NCI-H2171 treated with DMSO at 0.1 percent for 48 hours (cell line): ENCODE results near the gene RAD51B.
"Not testable (repeated sequence)": the region's sequence is repeated elsewhere in the genome, so short reads cannot be mapped to it uniquely, and the experiment has no call there.

Experiments
- DNase-seq: peaks from one replicate; lab custom pipeline; 2025; lab: John Stamatoyannopoulos, UW

Gene RAD51B

DNA sequence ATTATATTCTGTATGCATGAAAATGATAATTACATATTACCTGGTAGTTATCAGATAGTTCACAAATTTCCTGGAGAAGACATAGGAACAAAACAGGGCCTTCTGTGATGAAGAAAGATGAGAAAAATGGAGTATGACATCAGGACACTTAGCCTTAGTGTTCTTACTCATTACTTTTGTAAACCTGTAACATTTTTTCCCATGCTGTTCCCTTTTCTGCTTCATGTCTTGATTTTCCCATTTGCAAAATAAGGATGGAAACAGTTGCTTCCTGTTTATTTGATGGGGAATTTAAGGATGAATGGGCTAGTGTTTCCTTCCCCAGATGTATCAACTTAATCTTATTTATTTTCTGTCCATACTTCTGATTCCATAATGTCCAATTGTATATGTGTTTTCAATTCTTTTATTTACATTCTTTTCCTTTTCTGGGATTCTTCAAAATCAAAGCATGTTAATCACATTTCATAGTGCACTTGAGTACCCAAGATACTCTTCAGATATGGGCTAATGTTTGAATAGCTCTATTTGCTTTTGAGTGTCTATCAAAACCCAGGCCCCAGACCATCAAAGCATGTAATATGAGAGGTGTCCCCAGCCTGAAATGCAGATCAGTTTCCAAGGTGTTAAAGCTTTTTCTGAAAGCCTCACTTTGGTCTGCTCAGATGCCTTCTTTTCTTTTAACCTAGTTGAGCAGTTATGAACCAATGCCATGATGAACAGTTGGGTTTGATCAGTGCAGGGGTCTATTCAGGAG lies 260.5 kb downstream of the RAD51B start:
- DNase-seq: no peak

DNA sequence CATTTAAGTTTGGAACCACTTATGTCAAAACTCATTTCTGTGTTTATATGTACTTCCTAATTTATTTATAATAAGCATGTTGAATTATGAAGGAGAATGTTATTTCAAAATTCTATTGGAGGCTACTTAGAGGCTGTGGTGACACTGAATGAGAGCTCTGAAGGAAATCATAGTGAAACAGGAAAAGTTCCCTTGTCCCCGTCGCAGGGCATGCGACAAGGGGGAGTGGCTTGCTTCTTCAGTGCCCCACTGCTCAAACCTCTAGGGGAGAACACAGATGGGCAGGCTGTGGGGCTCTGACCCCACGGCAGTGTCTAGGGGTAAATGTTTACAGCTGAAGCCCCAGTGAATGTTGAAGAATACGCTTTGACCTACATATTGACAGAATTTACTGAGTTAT lies 261.9 kb downstream of the RAD51B start:
- DNase-seq: no peak

DNA sequence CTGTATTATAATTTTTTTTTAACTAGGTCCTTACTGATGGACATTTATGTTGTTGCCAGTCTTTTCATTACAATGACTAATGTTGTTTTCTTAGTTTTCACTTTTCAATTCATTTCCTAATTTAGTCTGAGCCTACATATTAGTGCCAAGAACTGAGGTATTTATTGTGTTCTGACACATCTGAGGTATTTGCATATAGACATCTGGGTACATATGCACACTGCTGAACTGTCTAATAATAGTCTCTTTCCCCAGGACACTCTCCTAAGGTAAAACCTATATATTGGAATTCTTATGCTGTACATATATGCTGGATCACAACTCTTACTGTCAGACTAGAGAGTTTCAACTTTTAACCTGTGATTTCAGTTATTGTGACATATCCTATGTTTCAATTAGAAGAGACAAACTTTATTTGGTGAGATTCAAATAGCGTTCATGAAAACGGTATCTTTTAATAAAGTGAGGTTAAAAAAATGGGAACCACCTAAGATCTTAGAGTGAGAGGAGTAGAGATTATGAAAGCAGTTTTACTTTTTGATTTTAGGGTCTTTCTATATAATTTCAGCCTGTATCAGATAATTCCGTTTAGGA lies 263.2 kb downstream of the RAD51B start:
- no peak for DNase-seq

DNA sequence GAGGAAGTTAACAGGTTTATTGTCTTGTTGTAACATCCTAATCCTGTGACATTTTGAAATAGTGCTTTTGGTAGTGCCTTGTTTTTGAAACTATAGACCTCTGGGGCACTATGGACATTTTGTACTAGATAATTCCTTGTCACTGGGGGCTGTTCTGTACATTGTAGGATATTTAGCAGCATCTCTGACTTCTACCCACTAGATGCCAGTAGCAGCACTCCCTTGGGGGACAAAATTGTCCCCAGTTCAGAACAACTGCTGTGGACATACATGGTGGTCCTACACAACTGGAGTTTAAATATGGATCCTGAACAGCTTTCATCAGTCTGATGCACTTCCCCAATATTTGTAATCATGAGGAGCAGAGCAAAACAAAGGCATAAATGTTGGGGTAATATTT lies 264.7 kb downstream of the RAD51B start:
- DNase-seq: no peak

DNA sequence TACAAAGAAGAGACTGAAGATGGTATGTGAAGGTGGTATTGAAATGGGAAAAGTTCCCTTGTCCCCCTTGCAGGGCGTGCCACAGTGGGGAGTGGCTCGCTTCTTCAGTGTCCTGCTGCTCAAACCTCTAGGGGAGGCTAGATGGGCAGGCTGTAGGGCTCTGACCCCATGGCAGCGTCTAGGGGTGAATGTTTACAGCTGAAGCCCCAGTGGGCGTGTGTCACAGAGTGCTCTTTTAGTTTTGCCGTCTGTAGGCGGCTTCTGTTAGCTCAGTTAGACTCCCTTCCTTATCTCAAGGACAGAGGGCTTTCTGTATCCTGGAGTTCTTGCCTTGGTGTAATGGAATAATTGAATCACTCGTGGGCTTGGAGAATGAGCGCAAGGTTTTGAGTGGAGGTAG lies 266.2 kb downstream of the RAD51B start:
- DNase-seq: no peak

DNA sequence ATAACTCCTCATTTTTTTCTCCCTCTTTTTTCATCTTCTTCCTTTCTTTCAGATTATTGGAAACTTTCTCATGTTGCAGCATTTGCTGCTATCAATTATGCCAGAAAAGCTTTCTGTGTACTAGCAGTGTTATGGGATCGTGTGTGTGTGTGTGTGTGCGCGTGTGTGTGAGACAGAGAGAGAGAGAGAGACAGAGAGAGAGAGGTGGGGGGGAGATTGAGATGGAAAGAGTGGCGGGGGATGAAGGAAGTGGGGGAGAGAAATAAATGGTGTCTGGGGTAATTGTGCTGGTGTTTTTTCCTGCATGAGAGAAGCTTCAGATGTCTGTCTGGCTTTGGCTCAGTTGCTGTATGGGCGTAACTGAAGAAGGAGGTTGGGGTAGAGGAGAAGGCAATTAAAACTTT lies 268.9 kb downstream of the RAD51B start:
- peak; percentile 52 for DNase-seq

DNA sequence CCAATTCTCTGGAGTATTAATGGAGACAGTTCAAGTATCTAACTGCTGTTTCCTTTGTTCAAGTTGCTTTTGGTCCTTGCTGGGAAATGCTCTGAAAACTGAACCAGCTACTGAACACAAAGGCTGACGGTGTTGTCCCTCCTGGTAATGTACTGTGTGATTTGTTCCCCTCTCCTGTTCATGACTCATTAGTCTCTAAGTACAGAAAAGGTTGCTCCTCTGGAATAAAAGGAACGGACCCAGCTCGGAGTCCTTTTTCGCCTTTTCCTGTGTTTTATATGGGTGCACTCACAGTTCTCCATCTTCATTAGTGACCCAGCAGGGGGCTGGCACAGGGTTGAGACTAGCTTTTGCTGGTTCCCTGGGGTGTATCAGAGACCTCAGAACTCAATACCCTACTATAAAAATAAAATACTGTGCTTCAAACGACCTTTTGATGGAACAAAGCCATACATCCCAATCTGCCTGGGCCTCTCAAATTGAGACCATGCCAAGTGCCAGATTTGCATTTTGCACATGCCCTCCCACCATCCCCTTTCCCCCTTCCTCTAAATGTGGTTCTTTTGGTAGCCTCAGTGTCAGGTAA lies 269.7 kb downstream of the RAD51B start:
- peak; percentile 86 for DNase-seq

DNA sequence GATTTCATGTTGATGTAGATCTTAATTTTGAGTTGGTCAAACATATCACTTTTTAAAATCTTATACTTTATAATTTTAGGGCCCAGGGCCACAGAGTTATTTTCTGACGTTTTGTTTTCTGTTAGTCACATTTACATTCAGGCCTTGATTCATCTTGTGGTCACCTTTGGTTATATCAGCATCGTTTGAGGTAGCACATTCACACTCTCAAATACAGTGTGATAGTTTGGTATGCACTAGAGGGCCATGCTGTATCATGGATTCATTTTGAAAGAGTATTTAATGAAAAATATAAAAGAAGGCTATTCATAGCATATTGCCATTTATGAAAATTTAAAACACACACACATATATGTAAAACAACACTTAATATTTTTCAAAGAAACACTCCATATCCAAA lies 274.6 kb downstream of the RAD51B start:
- no peak for DNase-seq

DNA sequence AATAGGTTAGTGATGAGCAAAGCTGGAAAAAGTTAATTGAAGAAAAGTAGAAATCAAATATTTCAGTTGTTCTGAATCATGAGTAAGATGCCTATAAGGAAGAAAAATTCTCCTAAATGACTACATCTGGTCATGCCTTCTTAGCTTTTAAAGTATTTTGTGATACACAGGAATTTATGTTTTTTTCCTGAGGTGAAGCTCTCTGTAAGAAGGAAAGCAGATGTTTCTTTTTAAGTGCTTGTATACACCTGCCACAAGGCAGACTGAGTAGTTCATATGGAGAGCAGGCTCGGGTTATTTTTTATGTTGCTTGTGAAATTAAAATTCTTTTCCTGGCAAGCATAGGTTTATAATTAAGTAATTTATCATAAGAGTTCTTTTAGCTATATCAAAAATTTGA lies 275.2 kb downstream of the RAD51B start:
- DNase-seq: peak; percentile 39

DNA sequence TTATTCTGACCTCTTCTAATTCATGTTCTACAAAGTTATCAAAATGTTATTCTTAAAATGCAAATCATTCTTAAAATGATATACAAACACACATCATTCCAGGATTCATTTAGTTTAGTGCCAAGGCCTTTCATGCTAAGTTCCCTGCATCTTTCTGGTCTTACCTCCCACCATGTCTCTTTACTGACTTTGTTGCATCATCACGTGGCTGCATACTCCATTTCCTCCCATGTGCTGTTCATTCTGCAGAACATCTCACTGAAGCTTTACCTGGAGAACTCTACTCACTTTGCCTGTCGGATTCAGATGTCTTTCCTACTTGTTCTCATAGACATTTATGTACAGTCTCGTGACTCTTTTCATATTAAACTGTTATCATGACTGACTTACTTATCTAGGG lies 278.1 kb downstream of the RAD51B start:
- no peak for DNase-seq

DNA sequence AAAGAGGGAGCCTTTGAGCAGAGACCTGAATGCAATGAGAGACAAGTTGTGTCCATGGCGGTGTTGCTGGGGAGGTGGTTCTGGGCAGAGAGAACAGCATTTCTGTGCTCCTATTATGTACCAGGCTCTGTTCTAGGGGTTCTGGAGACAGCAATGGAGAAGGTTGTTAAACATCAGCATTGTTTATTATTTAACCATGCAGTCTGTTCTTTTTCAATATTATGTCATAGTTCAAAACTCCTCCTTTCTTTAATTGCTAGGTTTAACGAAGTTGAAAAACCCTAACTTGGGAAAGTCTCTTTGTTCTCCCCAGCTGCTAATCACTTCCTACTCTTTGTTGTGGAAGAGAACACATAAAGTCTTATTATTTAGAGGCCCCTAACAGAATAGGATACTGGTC lies 279.3 kb downstream of the RAD51B start:
- DNase-seq: no peak

DNA sequence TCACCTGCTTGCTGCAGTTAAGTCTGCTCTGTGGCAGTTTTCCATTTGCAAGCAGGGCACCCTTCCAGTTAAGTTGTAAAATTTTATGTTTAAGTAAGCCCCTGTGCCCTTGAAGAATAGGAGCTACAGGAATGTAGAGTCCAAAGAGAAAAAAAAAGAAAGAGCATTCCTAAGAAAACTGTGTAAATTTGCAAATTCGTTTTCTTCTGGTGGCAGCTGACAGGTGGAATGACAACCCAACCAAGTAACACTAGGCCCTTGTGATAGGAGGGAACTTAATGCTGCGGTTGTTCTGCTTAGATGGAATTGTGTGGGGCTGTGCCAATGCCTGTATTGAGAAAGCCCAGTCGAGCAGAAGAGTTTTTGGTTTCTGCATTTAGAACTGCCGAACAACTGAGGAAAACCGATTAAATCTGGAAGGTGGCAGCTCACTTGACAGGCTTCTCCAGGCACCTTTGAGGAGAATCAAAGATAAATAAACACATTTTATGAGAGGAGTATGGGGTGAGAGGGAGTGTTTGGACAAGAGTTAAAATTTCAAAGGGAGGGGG lies 280.0 kb downstream of the RAD51B start:
- no peak for DNase-seq

DNA sequence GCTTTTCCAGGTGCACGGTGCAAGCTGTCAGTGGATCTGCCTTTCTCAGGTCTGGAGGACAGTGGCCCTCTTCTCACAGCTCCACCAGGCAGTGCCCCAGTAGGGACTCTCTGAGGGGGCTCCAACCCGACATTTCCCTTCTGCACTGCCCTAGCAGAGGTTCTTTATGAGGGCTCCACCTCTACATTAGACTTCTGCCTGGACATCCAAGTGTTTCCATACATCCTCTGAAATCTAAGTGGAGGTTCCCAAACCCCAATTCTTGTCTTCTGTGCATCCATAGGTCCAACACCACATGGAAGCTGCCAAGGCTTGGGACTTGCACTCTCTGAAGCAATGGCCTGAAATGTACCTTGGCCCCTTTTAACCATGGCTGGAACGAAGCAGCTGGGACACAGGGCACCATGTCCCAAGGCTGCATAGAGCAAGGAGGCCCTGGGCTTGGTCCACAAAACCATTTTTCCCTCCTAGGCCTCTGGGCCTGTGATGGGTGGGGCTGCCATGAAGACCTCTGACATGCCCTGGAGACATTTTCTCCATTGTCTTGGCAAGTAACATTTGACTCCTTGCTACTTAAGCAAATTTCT lies 282.2 kb downstream of the RAD51B start:
- not testable (repeated sequence) for DNase-seq

DNA sequence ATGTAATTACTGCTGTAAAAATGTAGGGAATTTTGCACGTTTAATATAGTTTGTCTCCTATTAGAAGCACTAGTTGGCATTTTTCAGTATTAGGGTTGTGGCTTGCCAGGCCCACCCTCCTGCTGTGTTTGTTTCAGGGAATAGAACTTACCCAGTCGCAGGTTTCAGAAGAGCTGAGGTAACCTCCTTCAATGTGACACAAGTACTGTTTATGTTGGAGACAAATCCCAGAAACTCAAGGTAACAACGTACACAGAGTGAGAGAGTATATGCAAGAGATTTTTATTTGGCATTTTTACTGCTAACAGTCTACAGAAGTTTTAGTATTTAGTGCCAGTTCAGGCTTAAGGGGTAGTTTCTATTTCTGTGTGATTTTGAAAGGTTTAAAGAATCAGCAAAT lies 284.3 kb downstream of the RAD51B start:
- no peak for DNase-seq

DNA sequence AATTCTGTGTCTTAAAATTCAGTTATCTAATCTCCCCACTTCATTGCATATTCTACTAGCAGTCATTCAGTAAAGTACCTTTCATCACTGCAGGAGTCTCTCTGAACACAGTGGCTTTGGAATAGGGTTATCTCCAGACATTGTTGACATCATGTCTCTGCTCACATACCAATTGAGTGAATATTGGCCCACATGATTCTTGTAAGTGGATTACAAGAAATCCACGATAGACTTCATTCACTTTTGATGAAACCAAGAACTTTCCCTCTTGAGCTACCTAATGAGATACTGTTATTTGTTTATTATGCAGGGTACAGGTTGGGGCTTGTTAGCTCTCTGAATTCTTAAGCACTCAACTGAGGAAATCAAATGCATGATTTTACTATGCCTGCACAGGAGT lies 284.9 kb downstream of the RAD51B start:
- DNase-seq: no peak

DNA sequence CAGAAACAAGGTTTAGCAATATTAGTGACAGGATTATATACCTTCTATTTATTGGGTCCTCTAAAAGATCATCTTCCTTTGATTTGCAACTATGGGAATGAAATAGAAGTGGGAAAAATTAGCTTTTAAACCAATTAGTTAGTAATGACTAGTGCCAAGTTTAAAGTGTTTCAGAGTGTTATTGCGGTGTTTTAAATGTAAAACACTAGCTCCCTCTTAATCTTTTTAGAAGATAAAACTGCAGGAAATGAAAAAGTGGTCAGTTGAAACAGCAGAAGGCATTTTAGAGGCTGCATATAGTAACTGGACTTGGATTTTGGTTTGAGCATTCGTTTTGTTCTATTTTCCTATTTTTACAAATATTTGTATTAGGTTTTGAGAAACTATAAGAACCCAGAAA lies 286.2 kb downstream of the RAD51B start:
- DNase-seq: no peak

DNA sequence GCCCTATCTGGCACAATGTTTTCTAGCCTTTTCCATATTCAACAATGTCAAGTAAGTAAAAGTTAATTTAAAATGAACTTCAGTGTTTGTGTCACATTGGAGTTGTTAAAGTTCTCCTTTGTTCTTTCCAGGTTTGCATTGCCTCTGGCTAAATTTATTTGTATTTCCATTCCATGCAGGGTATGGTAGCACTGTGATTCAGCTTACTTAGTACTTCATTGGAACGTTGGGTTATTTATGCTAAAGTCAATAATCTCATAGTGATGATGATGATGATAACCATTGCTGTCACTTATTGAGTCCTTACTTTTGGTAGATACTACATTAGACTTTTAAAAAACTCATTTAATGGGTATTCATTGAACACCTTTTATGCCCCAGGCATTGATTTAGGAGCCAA lies 286.9 kb downstream of the RAD51B start:
- DNase-seq: no peak

DNA sequence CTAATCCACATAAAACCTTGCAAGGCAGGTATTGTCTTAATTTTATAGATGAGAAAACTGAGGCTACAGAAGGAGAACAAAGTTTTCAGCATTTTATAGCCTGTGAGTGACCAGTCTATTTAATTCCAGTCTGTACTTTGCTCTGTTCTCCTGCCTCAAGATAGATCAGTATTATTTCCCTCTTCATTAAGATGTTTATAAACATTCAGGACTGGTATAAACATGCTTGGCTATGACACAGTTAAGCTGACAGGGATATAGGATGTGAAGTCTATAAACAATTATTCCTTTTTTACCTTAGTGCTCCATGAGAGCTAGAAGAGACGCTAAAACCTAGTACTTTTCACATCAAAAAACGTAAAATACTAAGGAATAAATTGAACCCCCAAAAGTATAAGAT lies 287.3 kb downstream of the RAD51B start:
- no peak for DNase-seq

DNA sequence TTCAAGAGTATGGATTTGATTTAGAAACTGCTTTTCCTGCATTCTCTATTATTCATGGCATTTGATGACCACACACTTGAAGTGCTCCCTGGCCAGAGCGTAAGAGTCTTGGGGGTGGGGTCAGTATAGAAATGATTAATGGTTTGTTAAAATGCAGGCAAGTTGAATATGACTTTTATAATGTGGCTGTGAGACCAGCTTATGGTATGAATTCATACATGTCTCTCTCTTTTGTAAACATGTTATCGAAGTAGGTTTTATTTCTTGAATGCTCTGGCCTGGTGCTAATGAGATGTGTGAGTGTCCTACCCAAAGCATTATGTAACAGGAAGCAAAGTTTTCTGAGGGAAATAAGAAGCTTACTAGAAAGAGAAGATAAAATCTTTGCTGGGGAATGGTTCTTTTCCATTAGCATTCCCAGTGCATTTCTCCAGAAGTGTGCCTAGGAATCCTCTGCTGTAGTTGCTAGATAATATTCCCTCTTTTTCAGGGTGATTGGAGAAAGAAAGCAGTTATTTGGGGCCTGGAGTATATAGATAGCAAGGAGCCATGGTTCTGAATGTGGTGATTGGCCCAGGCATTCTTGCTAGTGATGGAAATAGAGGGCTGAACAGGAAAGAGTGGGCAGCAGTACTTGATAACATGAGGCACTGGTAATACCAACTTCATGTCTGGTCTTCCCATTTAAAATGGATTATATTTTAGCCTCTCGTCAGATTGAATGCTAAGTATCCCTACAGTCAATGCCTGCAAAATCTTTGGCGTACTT lies 289.7 kb downstream of the RAD51B start:
- DNase-seq: no peak

DNA sequence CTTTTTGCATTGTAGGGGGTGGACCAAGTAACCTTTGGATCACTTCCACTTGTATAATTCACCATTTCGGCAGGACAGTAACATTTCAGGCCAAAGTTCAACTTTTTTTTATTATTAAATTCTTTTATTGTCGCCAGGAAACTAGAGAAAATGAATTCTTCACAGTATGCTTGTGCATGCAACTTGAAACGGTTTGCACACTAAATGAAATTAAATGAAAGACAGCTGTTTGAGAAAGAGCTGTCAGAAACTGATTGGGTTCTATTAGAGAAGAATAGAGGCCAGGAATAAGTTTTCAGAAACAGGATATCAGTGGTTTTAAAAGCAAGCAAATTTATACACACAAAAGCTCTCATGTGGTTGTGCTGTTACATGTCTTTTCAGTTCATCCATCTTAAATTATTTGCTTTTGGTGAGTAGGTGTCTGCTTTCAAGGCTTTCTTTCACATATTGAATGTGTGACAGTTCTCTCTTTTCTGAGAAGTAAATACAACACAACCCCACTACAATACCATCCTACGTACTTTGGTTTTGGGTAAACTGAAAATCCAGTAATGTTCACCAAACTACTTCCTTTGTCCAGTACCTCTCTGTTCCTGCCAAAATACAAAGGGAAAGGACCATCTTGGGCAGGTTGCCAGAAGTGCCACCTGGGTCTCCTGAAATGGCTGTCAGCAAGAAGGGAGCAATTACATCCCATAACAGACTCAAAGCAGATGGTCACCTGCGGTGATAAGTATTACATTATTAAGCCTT lies 291.7 kb downstream of the RAD51B start:
- peak; percentile 90 for DNase-seq

DNA sequence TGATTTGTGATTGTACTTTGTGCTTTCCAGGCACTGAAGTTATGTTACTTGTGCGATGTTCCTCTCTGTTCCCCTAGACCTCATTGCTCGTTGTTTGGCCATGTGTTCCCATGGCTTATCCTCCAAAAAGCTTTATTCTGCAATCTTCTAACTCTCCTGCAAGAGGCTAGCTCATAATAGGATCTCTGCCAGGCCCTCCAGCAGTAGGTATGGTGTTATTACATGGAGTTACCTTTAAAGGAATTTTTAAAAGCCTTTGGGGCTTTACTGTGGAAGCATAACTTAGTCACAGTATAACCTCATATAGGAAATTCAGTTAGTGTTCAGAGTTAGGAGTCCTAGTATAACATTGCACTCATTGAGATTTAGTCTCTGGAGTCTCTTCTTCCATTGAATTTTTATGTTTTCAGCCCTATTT lies 292.3 kb downstream of the RAD51B start:
- DNase-seq: no peak
